Measurements from ENCODE around the gene SNX9.

GRCh38 chr6:157774153-157775135, 48.6 kb upstream of the SNX9 start:
- TF ChIP-seq CTCF (conservative IDR thresholded peaks at IDR 0.05; ENCODE audit: low read length) (no peak), EZH2phosphoT487 (IDR thresholded peaks at IDR 0.05; ENCODE audit: borderline replicate concordance) (no peak)
